Activated T-cell treated with anti-CD3 and anti-CD28 coated beads for 4 hours (primary cell): ENCODE measurements around the gene STMND1.

Experiments used
- DNase-seq: peaks from one replicate; pipeline ENCODE4 v3.0.0-alpha.2; 2020

The STMND1 gene

DNA sequence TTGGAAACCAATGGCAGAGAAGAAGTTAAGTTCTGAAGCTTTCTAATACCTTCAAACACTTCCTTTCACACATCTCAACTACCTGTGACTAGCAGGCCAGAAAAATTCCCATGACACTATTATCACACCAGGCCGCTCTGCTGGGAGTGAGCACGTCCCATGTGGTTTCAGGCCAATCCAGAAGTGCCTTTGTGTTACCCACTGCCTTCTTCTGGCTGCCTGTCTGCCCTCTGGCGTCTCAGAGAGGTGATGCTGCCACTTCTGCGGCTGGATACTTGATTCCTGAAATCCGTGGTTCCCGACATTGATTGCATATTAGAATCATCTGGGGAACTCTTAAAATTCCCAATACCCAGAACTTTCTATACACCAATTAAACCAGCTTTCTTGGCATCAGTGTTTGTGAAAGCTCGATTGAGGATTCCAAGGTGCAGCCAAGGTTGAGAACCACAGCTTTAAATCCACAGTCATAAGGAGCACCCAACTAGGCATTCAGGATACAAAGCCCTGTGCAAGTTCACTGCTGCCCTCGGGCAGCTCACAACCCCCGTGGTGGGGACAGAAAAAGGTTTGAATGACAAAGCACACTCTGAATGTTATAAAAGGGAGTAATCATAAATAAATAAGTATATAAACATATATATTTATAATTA, 65.6 kb downstream of the STMND1 start:
- no peak for DNase-seq

DNA sequence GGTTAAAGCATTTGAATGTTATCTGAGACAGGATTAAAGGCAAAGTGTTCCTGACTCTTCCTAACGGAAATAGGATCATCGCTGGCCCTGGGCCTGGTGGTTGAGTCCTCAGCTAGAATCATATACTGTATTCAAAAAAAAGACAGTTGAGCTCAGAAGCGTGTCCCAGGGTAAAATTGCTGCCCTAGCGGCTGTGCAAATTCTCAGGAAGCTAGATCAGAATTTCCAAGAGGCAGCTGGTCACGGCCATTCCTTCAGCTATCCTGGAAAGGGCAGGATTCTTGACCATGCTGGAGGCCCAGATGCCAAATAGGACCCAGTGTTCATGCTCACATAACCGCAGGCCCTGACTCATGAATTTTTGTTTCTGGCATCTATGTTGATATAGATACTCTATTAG, 67.4 kb downstream of the STMND1 start:
- DNase-seq: no peak

DNA sequence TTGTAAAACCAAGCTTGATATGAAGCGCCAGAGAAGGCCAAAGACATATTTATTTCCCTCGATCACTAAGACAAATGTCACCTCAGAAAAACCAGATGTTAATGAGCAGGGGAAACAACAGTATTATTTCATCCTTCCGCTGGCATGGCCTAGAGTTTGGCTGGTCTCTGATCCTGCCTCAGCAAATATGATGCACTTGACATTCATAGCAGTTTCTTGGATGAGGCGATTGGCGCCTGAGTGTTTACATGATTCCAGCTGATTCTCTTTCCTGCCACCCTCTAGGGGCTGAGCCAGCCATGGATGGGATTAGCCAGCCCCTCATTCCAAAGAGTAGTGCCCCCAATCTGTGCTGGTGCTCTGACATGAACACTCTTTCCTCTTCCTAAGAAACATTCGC, 67.9 kb downstream of the STMND1 start:
- no peak for DNase-seq

DNA sequence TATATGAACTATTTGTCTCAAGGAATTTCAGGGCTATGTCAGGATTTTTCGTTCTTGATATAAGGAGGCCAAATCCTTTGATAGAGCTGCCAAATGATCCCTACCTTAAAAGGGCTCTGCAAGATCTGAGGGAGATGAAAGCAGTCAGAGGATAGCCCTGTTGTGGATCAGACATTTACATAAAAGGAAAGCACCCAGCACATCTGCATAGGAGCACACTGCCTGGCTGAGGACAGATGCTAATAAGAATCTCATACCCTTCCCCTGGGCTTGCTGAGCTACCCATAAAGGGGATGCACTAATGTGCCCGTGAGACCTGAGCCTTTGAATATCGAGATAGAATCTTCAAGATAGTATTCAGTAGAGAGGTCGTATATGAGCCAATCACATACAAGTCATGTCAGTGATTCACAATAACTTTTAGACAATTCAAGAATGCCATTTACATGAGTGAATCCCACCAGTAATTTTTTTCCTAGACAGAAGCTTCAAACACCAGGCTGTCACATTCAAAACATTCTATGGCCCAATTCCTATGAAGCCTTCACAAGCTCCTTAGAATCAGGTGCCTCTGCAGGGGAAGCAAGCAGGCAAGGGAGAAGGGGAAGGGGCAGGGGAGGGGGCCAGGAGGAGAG, 71.1 kb downstream of the STMND1 start:
- DNase-seq: no peak

DNA sequence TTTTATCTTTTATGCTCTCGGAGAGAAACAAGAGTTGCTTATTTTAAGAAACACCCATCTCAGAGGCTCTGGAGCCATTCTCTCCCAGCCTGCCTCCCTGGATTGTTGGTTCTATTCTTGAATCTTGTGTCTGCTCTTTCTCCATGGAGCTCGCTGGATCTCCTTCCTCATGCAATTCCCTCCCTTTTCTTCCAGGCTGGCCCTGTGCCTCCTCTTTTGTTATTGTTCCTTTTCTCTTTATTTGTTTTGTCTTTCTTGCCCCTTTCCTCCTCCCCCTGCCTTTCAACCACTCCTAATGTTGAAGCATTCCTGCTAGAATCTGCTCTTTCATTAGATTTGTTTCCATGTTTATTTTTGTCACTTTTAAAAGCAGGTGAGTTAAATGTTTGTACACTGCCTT, 76.5 kb downstream of the STMND1 start:
- no peak for DNase-seq

DNA sequence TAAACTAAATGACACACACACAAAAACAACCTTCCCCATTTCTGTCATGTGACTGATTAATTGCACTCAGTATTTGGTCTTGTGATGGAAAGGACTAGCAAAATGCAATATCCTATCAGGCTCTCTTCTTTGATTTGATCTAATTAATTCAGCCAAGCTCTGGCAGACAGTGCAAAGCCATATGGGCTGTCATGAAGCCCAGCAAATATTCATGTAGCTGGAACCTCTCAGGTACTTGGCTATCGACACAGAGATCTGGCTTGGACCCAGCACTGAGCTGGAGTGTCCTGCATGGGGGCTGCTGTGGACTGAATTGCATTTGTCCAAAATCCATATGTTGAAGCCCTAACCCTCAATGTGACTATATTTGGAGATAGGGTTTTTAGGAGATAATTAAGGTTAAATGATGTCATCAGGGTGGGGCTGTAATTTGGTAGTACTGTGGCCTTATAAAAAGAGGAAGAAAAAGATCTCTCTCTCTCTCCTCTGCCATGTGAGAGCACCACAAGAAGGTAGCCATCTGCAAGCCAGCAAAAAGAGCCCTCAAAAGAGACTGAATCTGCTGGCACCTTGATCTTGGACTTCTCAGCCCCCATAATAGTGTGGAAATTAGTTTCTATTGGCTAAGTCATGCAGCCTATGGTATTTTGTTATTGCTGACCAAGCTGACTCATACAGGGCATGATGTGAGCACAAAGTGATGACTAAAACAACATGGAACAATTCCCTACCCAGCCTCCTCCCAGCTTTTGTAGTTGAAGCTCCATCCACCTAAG, 77.1 kb downstream of the STMND1 start:
- DNase-seq: no peak

DNA sequence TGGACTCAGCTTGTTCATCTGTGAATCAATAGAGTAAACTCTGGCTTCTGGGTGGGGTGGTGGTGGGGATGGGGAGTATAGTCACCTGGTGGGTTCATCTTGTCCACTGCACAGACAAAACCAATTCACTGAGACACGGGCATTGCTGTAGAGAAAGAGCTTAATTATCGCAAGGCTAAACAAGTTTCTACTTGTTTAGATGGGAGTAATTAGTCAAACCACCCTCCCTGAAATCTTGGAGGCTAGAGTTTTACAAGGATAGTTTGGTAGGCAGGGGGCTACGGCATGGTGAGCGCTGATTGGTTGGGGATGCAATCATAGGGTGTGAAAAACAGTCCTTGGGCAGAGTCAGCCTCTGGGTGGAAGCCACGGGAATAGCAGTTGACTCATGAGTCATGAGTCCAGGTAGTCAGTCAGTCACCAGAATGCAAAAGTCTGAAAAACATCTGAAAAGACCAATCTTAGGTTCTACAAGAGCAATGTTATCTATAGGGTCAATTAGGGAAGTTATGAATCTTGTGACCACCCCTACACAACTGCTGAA, 77.8 kb downstream of the STMND1 start:
- DNase-seq: no peak
